ENCODE results near the gene BBS9. TPM values are rescaled to one million over a fixed set of nuclear protein-coding genes. Genes with fewer than 3 reads are reported as not detected.

BBS9 gene
- total RNA-seq, 1 donor from 2014 or later = 22.6 TPM

- DNase-seq (ENCODE audit: extremely low spot score, unreplicated experiment) = no peak
- H3K4me1 Mint-ChIP-seq (ENCODE audit: unreplicated experiment) = peaks cover 3% of the 10 kb centered on the region
- H3K27ac Mint-ChIP-seq (ENCODE audit: unreplicated experiment) = no peak overlapping the region
- TF ChIP-seq CTCF (IDR thresholded peaks at IDR 0.05) = no peak
- no peak overlapping the region for H3K4me3 Mint-ChIP-seq (ENCODE audit: unreplicated experiment)
- no peaks in the 10 kb centered on the region for H3K36me3 Mint-ChIP-seq (ENCODE audit: unreplicated experiment)
- H3K9me3 Mint-ChIP-seq (ENCODE audit: unreplicated experiment) = no peaks in the 10 kb centered on the region
- H3K27me3 Mint-ChIP-seq (ENCODE audit: unreplicated experiment) = no peaks in the 10 kb centered on the region
Observed at GRCh38 chr7:33654676-33655075, 525.3 kb downstream of the BBS9 start.

Other genes starting within 250 kb of the BBS9 start
- 33.9 and 36.5 TPM in 2 replicates for gene KBTBD2, start 237.8 kb upstream of the BBS9 start, total RNA-seq
- 229 and 237 TPM in 2 replicates for gene FKBP9, start 172.1 kb upstream of the BBS9 start, total RNA-seq
- gene NT5C3A, start 66.8 kb upstream of the BBS9 start, total RNA-seq = 18.7 and 20.4 TPM in 2 replicates
- 17.9 and 18.9 TPM in 2 replicates for gene RP9, start 20.2 kb upstream of the BBS9 start, total RNA-seq